ENCODE data around the gene LRRK1.

DNA sequence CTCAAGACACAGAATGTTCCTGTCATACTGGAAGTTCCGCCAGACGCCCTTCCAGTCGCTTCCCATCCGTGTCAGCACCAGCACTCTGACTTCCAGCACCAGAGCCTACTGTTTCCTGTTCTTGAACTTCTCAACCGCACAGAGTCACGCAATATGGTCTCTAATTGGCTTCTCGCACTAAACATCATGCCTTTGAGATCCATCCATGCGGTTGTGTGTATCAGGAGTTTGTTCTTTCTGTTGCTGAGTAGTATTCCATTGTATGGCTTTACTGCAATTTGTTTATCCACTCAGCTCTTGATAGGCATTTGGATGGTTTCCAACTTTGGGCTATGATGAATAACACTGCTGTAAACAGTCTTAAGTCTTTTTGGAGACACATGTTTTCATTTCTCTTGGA lies 112.1 kb downstream of the LRRK1 start:
- TF ChIP-seq CTCF (IDR thresholded peaks at IDR 0.05): no peak
- no peak for TF ChIP-seq POLR2A (IDR thresholded peaks at IDR 0.05)

Measured in ovary (tissue), 3 donors.